Endothelial cell of umbilical vein (primary cell): ENCODE data around the gene MYCBP2. TPM values are rescaled to one million over a fixed set of nuclear protein-coding genes. Genes with fewer than 3 reads are reported as not detected.

ENCODE experiments used
- BruUV-seq: library from RNA; stranded (reverse); fragments of 400-500 nt; replicated peaks from 2 replicates; lab custom pipeline; 2021; lab: Mats Ljungman, UMichigan
- CTCF ChIA-PET: fragments of 300-600, 350-600 bp; sonication (Branson Sonifier 250); formaldehyde crosslinking; loops from one replicate; lab custom pipeline; 2021; ENCODE audit warnings: antibody characterized with exemption, inconsistent platforms; lab: Charles Lee
- POLR2A ChIA-PET: fragments of 300-600, 350-600 bp; sonication (Branson Sonifier 250); formaldehyde crosslinking; loops from one replicate; lab custom pipeline; 2021; ENCODE audit warnings: antibody characterized with exemption, inconsistent platforms; lab: Charles Lee
- DNase-seq: peaks from one replicate; pipeline ENCODE4 v3.0.0-alpha.2; 2011; ENCODE audit warnings: low read depth, low spot score
- FAIRE-seq: peaks from 2 replicates; lab custom pipeline; 2011; peaks lifted over from hg19 to GRCh38; lab: Jason Lieb, UNC
- H2AFZ ChIP-seq: 2 replicates; pipeline ENCODE4 v1.6.0; 2012; ENCODE audit warnings: low read depth, low read length, control low read depth, inconsistent platforms
- H3K27ac ChIP-seq: 2 replicates; pipeline ENCODE4 v1.5.1; 2011; ENCODE audit warnings: low read depth, mild to moderate bottlenecking, control low read depth, low read length, moderate library complexity; ENCODE audit not compliant: insufficient read depth
- H3K27me3 ChIP-seq, 2 experiments: 2 replicates each; pipeline versions ENCODE4 v1.6.0 to v1.6.1; 2011; ENCODE audit warnings: low read length in 2 of 2, mixed read lengths in 1 of 2; ENCODE audit not compliant: control insufficient read depth in 2 of 2, insufficient read depth in 2 of 2
- H3K36me3 ChIP-seq, 2 experiments: 2 replicates in 1 of 2; 3 replicates in 1 of 2; pipeline ENCODE4 v1.5.1; 2011; ENCODE audit warnings: low read length in 2 of 2, mild to moderate bottlenecking in 1 of 2, moderate library complexity in 1 of 2; ENCODE audit not compliant: control insufficient read depth in 2 of 2, insufficient read depth in 2 of 2; ENCODE audit errors: extremely low read depth in 1 of 2
- H3K4me1 ChIP-seq: 3 replicates; pipeline ENCODE4 v1.5.1; 2011; ENCODE audit warnings: mild to moderate bottlenecking, low read length; ENCODE audit not compliant: control insufficient read depth, insufficient read depth; ENCODE audit errors: extremely low read depth
- H3K4me2 ChIP-seq: 2 replicates; pipeline ENCODE4 v1.6.1; 2011; ENCODE audit warnings: low read length, control low read depth, mixed read lengths; ENCODE audit not compliant: insufficient read depth
- H3K4me3 ChIP-seq, 3 experiments: fragments of 200-600 bp in 1 of 3; sonication (generic), shearing (Covaris generic) in 1 of 3; replicated peaks in 1 of 3; 2 replicates each; pipeline ENCODE4 v1.5.1; 2011 to 2016; ENCODE audit warnings: control low read depth in 3 of 3, low read length in 3 of 3, mild to moderate bottlenecking in 2 of 3, inconsistent platforms in 1 of 3, low read depth in 1 of 3, moderate library complexity in 1 of 3; ENCODE audit not compliant: insufficient read depth in 1 of 3
- H3K79me2 ChIP-seq: 2 replicates; pipeline ENCODE4 v1.6.0; 2012; ENCODE audit warnings: low read length, inconsistent platforms; ENCODE audit not compliant: control insufficient read depth, insufficient read depth
- H3K9ac ChIP-seq: replicated peaks from 2 replicates; pipeline ENCODE3; 2011; ENCODE audit warnings: low read length, control low read depth; ENCODE audit not compliant: insufficient read depth; ENCODE audit errors: extremely low read depth
- H3K9me1 ChIP-seq: replicated peaks from 3 replicates; pipeline ENCODE4 v1.6.0; 2011; ENCODE audit warnings: mild to moderate bottlenecking, low read length; ENCODE audit not compliant: control insufficient read depth, insufficient read depth; ENCODE audit errors: extremely low read depth
- H3K9me3 ChIP-seq: replicated peaks from 2 replicates; pipeline ENCODE4 v1.5.1; 2012; ENCODE audit warnings: low read length, inconsistent platforms; ENCODE audit not compliant: control insufficient read depth, insufficient read depth
- H4K20me1 ChIP-seq: replicated peaks from 2 replicates; pipeline ENCODE3; 2011; ENCODE audit warnings: mild to moderate bottlenecking, low read length; ENCODE audit not compliant: control insufficient read depth, insufficient read depth; ENCODE audit errors: extremely low read depth
- EZH2 ChIP-seq: IDR thresholded peaks from 2 replicates; pipeline ENCODE4 v1.6.1; 2012; ENCODE audit warnings: borderline replicate concordance, low read depth, mild to moderate bottlenecking, moderate library complexity, low read length, inconsistent platforms; ENCODE audit not compliant: severe bottlenecking
- FOS ChIP-seq: IDR thresholded peaks from 2 replicates; pipeline ENCODE4 v1.6.1; 2011; ENCODE audit warnings: mild to moderate bottlenecking, low read length, moderate library complexity, borderline replicate concordance; ENCODE audit not compliant: insufficient read depth
- GATA2 ChIP-seq: IDR thresholded peaks from 2 replicates; pipeline ENCODE4 v1.7.0; 2011; ENCODE audit warnings: low read depth, mild to moderate bottlenecking, moderate library complexity, mixed read lengths, low read length; ENCODE audit not compliant: insufficient read length, insufficient read depth
- JUN ChIP-seq: IDR thresholded peaks from 2 replicates; pipeline ENCODE4 v1.6.1; 2011; ENCODE audit warnings: borderline replicate concordance, low read depth; ENCODE audit not compliant: insufficient read length, insufficient read depth
- MYC ChIP-seq: IDR thresholded peaks from one replicate; pipeline ENCODE4 v1.6.1; 2011; ENCODE audit warnings: mild to moderate bottlenecking, low read depth, low read length
- POLR2A ChIP-seq: IDR thresholded peaks from 2 replicates; pipeline ENCODE4 v1.6.1; 2012; ENCODE audit warnings: low read depth, mild to moderate bottlenecking, control low read depth, low read length
- POLR2AphosphoS5 ChIP-seq: IDR thresholded peaks from 2 replicates; pipeline ENCODE4 v1.6.1; 2012; ENCODE audit warnings: low read depth, mild to moderate bottlenecking, control low read depth, low read length, moderate library complexity; ENCODE audit not compliant: insufficient read depth
- dilution Hi-C: fragments of 300-500 bp; cut with MboI; formaldehyde crosslinking; loops from one replicate; pipeline ENCODE4 v1.15.0; 2019; ENCODE audit warnings: low sequenced_read_pairs; ENCODE audit not compliant: extremely low pct_ligation_motif_present
- intact Hi-C: fragments of 100-400 bp; cut with micrococcal nuclease; formaldehyde crosslinking; loops from one replicate; pipeline ENCODE4 v1.10.0; 2022
- polyA plus RNA-seq, 4 experiments: library from polyadenylated mRNA; depleted of rRNA in 3 of 4; stranded (reverse) in 3 of 4; unstranded in 1 of 4; fragments of >200 nt; gene quantifications; 2 replicates each; pipeline versions ENCODE4 v1.2.1 to v1.2.3, GENCODE V29; 2011 to 2012; ENCODE audit warnings: missing spikeins in 1 of 4
- total RNA-seq: library from RNA; stranded (reverse); gene quantifications from 2 replicates; pipeline ENCODE4 v1.2.3, GENCODE V29; 2021
- TF ChIP-seq, protein P1 (sequence below), 2 donors: IDR thresholded peaks; 1 replicate in 1 of 2; 2 replicates in 1 of 2; pipeline ENCODE4 v1.5.1; 2011; ENCODE audit warnings: low read length in 2 of 2, mild to moderate bottlenecking in 2 of 2, moderate library complexity in 2 of 2, control low read depth in 1 of 2, inconsistent platforms in 1 of 2, low read depth in 1 of 2; ENCODE audit not compliant: insufficient read depth in 1 of 2; ENCODE audit errors: extremely low read depth in 1 of 2
- TF ChIP-seq, protein P2 (sequence below): IDR thresholded peaks from 2 replicates; pipeline ENCODE4 v1.6.1; 2011; ENCODE audit not compliant: insufficient read depth, insufficient read length

The MYCBP2 gene
- total and polyA plus RNA-seq, 2 donors (not counting 3 experiments of a cell fraction or from before 2014, with no cell fraction given): 30.5 to 89.8 TPM

DNA sequence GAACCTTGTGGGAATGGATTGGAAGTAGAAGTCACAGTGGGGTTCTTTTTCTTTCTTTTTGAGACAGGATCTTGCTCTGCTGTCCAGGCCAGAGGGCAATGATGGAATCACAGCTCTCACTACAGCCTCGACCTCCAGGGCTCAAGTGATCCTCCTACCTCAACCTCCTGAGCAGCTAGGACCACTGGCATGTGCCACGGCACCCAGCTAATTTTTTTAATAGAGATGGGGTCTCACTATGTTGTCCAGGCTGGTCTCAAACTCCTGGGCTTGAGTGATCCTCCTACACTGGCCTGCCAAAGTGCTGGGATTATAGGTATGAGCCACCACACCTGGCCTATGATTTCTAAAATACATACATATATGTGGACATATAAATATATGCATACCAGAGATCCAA lies 111.4 kb downstream of the MYCBP2 start:
- intact Hi-C loops: no loop called here
- ChIA-PET POLR2A (no interaction called here), CTCF (interaction anchor here (0.7 kb wide), 1 partner anchor 263 kb away, joined by 3 read pairs; no protein-coding TSS in a partner anchor)
- TF ChIP-seq MYC (no peak), EZH2 (no peak), POLR2A (no peak), GATA2 (no peak), JUN (no peak), POLR2AphosphoS5 (no peak), FOS (no peak)
- TF ChIP-seq, protein P1, sequence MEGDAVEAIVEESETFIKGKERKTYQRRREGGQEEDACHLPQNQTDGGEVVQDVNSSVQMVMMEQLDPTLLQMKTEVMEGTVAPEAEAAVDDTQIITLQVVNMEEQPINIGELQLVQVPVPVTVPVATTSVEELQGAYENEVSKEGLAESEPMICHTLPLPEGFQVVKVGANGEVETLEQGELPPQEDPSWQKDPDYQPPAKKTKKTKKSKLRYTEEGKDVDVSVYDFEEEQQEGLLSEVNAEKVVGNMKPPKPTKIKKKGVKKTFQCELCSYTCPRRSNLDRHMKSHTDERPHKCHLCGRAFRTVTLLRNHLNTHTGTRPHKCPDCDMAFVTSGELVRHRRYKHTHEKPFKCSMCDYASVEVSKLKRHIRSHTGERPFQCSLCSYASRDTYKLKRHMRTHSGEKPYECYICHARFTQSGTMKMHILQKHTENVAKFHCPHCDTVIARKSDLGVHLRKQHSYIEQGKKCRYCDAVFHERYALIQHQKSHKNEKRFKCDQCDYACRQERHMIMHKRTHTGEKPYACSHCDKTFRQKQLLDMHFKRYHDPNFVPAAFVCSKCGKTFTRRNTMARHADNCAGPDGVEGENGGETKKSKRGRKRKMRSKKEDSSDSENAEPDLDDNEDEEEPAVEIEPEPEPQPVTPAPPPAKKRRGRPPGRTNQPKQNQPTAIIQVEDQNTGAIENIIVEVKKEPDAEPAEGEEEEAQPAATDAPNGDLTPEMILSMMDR (IDR thresholded peaks at IDR 0.05; ENCODE audit: extremely low read depth in 1 of 2, insufficient read depth in 1 of 2, low read depth in 1 of 2, low read length in 2 of 2): no peak
- TF ChIP-seq, protein P2, sequence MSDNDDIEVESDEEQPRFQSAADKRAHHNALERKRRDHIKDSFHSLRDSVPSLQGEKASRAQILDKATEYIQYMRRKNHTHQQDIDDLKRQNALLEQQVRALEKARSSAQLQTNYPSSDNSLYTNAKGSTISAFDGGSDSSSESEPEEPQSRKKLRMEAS: no peak
- BruUV-seq: no TSS peak
- dilution Hi-C loops: no loop called here
- DNase-seq (no peak), FAIRE-seq (no peak)
- no peaks in the 10 kb centered on the region for H3K79me2 ChIP-seq
- H3K27ac ChIP-seq: no peak overlapping the region
- no peak overlapping the region for H3K4me3 ChIP-seq
- no peak overlapping the region for H3K4me2 ChIP-seq
- H3K27me3 ChIP-seq: no peaks in the 10 kb centered on the region
- H4K20me1 ChIP-seq: no peaks in the 10 kb centered on the region
- no peak overlapping the region for H2AFZ ChIP-seq
- no peak overlapping the region for H3K9ac ChIP-seq
- no peaks in the 10 kb centered on the region for H3K9me3 ChIP-seq
- peaks cover 8% of the 10 kb centered on the region for H3K4me1 ChIP-seq
- no peaks in the 10 kb centered on the region for H3K9me1 ChIP-seq
- H3K36me3 ChIP-seq: peaks cover 2 to 4% of the 10 kb centered on the region in 2 experiments
